ENCODE measurements around the gene MGMT.

GRCh38 chr10:129448086-129448485, 19.0 kb upstream of the MGMT start:
- TF ChIP-seq CTCF (IDR thresholded peaks at IDR 0.05) (no peak), POLR2A (IDR thresholded peaks at IDR 0.05) (no peak)
